Right renal cortex interstitium (tissue), 3 donors: ENCODE data around the gene DNAH9. TPM values are rescaled to one million over a fixed set of nuclear protein-coding genes. Genes with fewer than 3 reads are reported as not detected.

Experiments
- DNase-seq, 3 donors: peaks; one replicate each; pipeline ENCODE4 v3.0.0-alpha.2; 2013; ENCODE audit warnings: low read depth in 3 of 3, low spot score in 2 of 3
- polyA plus RNA-seq, 3 donors: library from polyadenylated mRNA; unstranded; fragments of 120-200 nt; gene quantifications; one replicate each; pipeline ENCODE4 v1.2.1, GENCODE V29; 2013; ENCODE audit not compliant: insufficient read length in 3 of 3

Gene DNAH9
- polyA plus RNA-seq, 3 donors, result 4.1 to 13.1 (median 4.7) TPM

DNA sequence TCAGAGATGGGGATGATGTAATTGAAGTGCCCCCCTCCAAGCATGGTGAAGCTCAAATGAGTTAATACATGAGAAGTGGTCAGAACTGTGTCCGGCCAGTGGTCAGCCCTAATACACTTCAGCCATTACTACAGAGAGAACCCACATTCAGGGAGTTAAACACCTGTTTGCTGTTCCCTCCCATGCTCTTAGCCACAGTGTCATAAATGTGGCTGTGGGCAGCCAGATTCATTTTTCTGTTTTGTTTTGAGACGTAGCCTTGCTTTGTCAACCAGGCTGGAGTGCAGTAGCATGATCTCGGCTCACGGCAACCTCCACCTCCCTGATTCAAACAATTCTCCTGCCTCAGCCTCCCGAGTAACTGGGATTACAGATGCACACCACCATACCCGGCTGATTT lies 139.9 kb downstream of the DNAH9 start:
- no peak for DNase-seq

GRCh38 chr17:11739351-11739750 lies 141.1 kb downstream of the DNAH9 start:
- no peak for DNase-seq

GRCh38 chr17:11739848-11740247 lies 141.6 kb downstream of the DNAH9 start:
- DNase-seq, result no peak

DNA sequence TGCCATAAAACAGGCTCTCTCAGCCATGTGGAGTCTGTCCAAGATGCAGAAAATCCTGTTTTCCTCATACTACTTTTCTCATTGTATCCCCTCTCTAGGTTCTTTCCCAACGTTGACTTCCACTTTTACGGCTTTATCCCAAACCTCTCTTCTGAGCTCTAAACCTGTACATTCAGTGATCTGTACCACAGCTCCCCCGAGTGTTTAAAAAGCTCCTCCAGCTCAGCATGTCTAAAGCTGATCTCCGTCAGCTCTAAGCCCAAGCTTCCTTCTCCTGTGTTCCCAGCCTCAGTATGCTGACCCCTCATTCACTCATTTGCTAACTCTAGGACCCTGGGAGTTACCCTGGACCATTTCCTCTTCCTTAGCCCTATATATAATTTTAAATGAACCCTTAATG lies 144.6 kb downstream of the DNAH9 start:
- no peak for DNase-seq

GRCh38 chr17:11744696-11745095 lies 146.4 kb downstream of the DNAH9 start:
- DNase-seq, result no peak

- no peak for DNase-seq
Observed at GRCh38 chr17:11747441-11747840, 149.2 kb downstream of the DNAH9 start.

GRCh38 chr17:11757815-11758214 lies 159.5 kb downstream of the DNAH9 start:
- no peak for DNase-seq

GRCh38 chr17:11768106-11768505 lies 169.8 kb downstream of the DNAH9 start:
- DNase-seq, result no peak

DNA sequence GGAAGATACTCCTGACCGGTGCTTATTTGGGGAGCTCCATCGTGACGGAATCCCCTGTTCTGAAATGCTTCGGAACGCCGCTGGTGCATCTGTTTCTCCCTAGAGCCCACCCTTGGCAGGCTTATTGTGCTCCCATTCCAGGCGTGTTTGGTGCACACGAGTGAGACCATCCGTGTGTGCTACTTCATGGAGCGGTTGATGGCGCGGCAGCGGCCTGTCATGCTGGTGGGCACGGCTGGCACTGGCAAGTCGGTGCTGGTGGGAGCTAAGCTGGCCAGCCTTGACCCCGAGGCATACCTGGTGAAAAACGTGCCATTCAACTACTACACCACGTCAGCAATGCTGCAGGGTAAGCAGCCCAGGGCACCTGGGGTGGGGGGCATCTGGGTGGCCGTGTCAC lies 170.7 kb downstream of the DNAH9 start:
- no peak for DNase-seq

GRCh38 chr17:11772031-11772430 lies 173.8 kb downstream of the DNAH9 start:
- no peak for DNase-seq

DNA sequence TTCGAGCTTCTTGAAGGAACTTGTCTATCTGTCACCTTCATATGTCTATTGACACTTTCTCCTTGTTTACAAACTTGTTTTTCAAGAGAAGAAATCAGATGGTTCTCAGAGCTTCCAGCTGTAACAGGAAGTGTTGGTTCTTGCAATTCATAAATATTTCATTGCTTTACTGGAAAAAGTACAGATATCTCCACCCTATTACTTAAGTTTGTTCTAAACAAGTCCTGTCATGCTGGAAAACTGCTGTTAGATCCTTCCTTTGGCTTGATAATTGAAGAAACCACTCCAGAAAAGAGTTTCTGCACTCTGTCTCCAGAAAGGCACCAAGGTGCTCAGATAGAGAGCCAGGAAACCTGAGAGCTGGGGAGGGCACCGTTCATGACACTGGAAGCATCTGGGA lies 181.6 kb downstream of the DNAH9 start:
- no peak for DNase-seq

- DNase-seq, result no peak
Observed at GRCh38 chr17:11780621-11781020, 182.4 kb downstream of the DNAH9 start.

- DNase-seq, result no peak
Observed at GRCh38 chr17:11786711-11787438, 188.6 kb downstream of the DNAH9 start.

DNA sequence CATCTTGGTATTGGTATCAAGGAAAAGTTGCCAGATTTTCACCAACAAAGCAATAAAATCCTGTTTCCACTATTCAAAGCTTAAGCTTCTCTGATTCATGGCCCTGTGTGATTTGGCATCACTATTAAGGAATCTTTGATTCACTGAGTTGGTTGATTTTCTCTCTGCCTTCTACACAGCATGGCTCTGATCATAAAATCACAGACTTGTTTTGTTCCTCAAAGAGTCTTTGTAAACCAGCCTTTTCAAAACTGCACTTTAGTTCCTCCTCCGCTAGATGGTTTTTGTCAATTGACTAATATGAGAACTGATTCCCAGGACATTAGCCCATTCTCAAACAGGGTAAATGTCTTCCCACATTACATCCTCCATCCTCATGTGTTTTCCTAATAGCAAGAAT lies 197.6 kb downstream of the DNAH9 start:
- DNase-seq, result no peak

DNA sequence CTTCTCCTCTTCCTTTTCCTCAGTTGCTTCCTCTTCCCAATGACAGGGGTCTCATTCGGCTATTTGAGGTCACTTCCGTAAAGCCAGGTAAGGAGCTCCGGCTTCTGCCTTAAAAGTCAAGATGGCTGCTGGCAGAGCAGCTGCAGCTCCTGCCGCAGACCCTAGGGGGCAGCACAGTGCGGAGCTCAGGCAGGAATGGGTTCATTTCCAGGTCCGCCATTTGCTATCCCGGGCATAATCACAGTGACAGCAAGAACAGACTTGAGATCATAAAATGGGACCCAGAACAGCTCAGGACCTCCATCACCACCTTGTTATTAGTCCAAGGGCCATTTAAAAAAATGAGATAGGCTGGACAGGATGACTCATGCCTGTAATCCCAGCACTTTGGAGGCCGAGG lies 199.5 kb downstream of the DNAH9 start:
- DNase-seq, result no peak

- DNase-seq, result no peak
Observed at GRCh38 chr17:11803231-11803969, 205.1 kb downstream of the DNAH9 start.

DNA sequence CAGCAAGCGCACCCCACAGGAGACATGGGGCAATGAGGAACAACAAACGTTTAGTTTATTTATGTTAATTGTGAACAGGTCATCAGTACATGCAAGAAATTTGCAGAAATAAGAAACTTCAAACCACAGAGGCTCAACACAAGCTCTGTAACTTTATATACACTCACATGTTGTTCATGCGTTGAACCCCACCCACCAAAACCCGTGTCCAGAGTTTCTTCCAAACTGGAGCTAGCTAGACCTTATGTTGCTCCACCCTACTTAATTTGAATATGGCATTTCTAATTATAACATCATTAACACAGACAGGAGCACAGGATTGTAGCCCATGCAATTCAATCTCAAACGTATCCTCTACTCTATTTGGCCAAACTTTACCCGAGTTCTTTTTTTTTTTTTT lies 206.9 kb downstream of the DNAH9 start:
- no peak for DNase-seq

DNA sequence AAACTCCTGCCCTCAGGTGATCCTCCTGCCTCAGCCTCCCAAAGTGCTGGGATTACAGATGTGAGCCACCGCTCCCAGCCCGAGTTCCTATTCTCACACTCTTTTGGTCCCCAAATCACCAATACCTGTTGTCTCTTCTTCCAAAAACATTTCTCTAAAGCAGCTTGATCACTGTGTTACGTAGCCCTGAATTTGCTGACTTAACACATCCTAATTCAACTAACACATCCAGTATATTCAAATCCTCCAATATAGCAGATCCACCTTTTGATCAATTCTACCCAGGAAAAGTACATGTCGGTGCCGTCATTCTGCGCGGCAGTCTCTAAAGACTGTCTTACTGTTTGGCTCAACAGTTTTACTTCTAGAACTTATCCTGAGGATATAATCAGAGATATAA lies 207.7 kb downstream of the DNAH9 start:
- DNase-seq, result no peak

- no peak for DNase-seq
Observed at GRCh38 chr17:11807606-11808005, 209.3 kb downstream of the DNAH9 start.

DNA sequence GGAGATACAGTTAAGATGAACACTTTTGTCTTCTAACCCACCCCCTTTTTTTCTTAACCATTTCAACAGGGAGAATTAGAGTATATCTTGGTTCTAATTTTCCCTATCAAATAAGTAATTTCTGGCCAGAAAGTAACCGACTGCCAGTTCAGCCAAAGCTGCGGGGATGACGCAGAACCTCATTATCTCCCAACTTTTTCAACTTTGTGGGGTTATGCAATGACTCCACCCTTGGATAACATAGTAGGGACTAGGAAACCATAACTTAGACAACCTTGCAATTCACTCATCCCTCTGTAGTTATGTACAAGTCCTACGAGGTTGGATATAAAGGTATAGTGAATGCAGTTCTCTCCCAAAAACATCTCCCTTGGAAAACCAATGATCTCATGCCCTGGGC lies 215.0 kb downstream of the DNAH9 start:
- DNase-seq, result no peak

DNA sequence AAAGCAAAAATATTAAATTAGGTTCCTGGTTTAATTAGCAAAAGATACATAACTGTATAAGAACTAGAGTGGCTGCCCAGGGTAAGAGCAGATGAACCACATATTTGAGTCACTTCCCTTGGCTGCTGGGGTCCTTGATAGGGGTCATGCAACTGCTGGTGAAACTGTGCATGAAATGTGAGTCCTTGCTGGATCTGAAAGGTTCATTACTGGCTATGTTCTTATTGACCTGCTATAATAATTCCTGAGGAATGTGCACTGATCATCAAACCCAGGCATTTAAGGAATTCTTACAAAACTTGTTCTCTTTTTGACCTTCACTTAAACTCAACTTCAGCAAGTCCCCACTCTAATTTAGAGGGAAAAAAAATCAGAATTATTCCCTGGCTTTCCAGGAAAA lies 215.6 kb downstream of the DNAH9 start:
- no peak for DNase-seq

DNA sequence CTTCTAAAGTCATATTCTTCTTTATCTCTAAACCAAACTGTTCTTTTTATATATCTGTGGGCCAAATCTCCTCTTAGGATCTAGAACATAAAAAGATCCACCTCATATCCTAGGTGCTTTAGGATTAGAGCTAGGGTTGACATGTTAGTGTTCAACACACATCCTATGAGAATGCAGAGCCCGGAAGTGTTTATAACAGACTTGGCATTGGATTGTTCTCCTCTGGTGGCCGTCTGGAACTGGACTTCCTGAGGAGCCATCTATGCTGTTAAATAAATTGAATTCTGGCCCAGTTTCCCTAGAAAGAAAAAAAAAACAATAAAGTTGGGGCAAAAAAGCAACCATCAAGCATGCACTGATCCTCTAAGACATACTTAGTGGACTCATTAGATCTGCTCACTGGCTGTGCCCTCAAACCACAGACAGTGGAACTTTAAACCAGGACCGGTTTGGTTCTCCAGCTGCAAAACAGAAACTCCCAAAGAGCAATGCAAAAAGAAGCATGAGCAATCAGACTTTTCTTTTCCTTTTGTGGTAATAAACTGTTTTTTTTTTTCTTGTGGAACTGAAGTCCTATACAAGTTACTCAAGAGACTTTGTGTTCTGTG lies 216.5 kb downstream of the DNAH9 start:
- DNase-seq, result no peak
